HG02623 (cell line): ENCODE data around the gene SLC38A10.

Source experiments
- ATAC-seq: cut with Tn5 transposase; IDR thresholded peaks from one replicate; pipeline ENCODE4 v1.9.1; 2021; ENCODE audit warnings: moderate library complexity; ENCODE audit not compliant: unreplicated experiment

The SLC38A10 gene

DNA sequence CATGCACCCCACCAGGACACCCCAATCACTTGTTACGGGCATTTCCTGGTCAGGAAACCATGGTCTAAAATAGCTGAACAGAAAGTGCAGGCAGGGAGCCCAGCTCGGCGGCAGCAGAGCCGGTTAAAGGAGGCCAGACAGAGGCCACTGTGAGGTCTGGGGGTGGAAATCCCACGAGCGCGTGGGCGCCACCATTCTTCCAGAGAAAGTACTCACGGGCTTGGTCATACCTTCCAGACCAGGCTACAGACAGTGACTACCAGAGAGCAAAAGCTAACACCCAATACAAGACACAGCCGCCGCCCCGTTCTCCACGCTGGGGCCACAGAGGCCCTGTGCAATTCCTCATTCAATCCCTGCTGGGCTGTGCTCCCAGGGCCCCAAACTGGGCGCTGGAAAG, 84.2 kb downstream of the SLC38A10 start:
- no peak for ATAC-seq

DNA sequence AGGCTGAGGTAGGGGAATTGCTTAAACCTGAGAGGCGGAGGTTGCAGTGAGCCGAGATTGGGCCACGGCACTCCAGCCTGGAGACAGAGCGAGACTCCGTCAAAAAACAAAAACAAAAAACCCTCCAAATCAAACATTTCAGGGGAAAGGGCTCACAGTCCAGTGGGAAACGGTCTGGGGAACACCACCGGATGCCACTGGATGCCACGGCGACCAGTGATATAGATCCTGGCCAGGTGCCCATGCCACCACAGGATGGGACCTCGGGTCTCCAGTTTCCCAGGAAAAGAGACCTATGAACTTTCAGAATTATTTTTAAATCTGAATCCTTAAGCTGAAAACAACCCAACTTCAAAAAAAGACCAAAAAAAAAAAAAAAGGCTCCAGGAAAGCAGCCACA, 84.6 kb downstream of the SLC38A10 start:
- no peak for ATAC-seq

DNA sequence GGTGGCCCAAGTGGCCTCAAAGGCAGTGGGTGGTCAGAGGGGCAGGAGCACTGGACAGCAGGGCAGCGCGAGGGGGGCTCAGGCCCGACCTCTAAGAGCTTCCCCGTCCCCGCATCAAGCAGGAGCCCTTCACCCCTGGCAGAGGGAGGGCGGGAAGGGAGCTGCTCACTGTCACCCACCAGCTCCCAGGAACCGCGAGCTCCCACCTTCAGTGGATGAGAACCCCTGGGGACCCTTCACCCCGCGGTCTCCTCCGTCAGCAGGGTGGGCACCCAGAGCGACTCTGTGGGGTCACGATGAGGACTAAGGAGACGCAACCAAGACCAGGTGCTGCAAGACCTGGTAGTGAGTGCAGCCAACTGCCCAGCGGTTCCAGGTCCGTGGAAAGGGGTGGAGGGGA, 86.0 kb downstream of the SLC38A10 start:
- ATAC-seq = no peak

DNA sequence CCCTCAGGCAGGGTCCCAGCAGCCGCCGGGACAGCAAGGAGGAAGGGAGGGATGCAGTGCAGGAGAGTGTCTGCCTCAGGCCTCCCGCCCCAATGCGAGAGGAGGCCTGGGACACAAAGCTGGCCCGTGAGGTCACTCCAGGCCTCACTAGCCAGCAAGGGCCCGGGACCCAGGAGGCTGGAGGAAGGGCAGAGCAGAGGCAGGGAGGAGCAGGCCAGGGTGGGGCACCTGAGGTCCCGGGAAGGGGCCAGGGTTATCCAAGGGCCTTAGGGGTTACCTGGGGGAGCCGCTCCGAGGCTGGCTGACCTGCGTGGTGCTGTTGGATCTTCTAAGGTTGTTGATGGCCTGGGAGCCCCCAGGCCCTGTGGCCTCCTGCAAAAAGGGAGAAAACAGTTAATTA, 86.5 kb downstream of the SLC38A10 start:
- ATAC-seq = no peak

DNA sequence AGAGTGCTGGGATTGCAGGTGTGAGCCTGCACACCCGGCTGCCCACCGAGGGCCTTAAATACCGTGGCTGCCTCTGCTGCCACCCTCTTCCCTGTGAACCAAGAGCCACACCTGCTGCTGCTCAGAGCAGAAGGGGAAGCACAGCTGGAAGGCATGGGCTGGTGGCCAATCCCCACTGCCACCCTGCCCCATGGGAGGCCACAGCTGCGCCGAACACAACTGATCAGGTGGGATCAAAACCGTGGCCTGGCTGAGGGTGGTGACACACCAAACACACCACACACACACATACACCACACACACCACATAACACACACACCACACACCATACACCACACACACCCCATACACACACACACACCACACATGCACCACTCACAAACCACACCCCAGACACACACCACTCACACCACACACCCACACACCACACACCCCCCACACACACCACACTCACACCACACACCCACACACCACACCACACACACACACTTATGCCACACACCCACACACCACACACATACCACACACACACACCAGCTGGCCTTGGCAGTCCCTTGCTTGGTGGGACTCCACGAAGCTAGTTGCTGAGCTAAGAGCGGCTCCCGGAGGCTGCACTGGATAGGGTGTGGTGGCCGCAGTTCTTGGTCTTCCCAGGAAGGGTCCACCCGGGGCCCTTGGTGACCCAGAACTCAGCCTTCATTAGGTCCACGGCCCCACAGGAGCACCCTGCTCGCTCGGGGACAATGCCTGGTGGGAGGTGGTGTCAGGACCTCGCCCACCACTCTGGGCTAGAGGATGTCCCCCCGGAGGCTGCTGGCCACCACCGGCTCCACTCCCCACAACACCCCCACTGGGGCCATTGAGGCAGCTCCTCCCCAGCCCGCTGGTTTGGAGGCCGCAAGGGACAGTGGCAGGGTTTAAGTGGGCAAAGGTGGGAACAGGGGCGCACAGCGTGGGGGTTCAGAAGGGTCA, 87.2 kb downstream of the SLC38A10 start:
- ATAC-seq = no peak

DNA sequence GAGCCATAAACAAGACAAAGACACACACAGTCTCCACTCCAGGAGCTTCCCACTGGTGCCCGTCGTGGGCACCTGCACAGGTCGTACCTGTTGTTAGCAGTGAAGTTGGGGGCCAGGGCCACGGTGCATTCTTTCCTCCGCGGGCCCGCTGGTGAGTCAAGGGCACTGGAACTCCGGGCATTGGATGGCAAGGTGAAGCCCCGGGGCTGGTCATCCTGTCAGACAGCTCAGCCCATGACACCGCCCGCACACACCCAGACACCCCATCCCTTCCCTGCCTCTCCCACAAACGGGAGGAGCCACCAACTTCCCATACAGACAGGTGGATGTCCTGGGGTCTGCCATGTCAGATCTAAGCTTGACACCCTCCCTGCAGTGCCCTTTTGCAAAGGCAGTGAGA, 88.5 kb downstream of the SLC38A10 start:
- ATAC-seq = no peak

DNA sequence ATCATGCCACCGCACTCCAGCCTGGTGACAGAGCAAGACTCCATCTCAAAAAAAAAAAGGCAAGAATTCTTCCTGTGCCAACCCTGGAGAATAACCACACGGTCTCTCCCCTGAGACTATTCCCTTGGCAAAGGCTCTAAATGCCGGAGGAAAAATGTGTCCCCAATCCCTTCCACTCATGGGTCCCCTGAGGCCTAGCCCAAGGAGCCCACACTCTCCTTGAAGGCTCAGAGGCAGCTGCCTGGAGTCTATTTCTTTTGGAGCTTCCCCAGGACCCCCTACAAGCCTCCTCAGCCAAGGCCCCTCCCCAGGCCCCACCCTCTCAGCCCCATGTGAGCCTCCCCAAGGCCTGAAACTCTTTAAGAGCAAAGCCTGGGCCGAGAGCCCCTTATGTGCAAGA, 88.9 kb downstream of the SLC38A10 start:
- no peak for ATAC-seq

DNA sequence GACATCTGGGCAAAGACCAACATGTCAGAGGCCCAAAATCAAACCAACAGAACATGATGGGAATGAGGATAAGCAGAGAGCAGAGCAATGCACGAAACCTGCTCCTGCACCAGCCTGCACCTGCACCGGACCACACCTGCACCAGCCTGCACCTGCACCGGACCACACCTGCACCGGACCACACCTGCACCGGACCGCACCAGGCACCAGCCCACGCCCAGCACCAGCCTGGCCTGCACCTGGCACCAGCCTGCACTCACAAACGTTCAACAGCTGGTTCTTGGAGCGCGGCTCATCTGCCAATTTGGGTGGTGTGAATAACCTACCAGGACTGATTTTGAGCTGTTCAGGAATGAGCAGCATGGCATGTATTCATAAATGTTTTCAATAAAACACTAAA, 90.5 kb downstream of the SLC38A10 start:
- no peak for ATAC-seq

DNA sequence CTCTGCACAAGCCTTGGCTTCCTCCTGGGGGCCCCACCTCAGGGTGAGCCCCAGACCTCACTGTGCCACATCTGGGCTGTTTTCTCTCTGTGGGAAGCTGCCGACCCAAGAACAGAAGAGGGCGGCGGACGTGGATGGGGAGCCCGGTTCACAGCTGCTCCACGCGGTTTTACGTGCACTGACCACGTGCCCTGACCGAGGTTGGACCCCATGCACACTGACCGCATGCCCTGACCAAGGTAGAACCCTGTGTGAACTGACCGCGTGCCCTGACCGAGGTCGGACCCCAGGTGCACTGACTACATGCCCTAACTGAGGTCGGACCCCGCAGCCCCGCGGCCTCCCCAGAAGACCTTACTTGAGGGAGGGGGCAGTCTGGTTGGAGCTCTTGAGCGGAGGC, 92.0 kb downstream of the SLC38A10 start:
- ATAC-seq = no peak

DNA sequence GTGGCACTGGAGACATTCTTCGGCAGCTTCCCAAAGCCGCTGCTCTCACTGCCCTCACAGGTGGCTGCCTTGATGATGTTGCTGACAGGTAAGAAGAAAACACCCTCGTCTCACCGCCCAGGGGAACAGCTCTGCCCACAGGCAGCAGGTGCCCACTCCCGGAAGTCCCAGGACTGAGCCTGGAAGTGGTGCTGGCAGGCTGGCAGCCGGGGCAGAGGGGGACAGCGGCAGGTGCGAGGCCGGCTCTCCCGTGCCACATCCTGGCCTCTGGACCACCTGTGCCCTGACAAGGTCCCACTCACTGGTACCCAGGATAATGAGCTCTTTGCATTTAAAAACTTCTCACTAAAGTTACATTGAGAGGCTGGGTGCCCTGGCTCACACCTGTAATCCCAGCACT, 92.8 kb downstream of the SLC38A10 start:
- ATAC-seq = no peak

DNA sequence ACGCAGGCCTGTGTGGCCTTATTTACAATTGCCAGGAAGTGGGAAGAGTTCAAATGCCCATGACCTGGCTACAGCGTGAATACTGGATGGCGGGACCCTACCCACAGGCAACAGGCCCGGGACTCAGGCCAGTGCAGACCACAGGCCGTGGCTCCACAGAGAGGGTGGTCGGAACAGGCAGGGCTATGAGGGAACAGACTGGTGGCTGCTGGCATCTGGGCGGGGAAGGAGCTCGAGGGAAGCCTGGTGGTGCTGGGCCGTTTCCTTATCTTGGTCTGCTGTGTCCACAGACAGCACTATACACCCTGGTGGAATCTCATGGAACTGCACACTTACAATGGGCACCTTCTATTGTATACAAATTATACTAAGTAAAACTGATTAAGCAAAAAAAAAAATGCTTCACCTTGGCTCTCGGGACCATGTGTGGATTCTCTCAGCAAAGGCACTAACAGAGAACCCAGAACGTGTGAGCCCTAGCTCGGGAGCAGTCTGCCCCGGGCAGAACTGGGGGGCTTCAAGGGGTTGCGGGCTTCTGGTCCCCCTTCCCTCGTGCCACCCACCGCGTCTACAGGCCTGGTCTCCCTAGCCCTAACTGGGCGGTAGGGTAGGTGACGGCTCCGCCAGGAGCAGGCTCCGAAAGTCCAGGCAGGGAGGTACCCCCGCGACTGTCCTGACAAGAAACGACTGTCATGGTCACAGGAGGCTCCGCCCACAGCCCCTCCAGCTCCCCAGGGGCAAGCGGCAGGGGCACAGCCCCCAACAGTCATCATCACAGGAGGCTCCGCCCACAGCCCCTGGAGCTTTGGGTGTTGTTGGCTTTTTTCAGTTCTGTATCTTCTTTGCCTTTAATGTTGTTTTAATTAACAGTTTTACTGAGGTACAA, 94.2 kb downstream of the SLC38A10 start:
- ATAC-seq = no peak

DNA sequence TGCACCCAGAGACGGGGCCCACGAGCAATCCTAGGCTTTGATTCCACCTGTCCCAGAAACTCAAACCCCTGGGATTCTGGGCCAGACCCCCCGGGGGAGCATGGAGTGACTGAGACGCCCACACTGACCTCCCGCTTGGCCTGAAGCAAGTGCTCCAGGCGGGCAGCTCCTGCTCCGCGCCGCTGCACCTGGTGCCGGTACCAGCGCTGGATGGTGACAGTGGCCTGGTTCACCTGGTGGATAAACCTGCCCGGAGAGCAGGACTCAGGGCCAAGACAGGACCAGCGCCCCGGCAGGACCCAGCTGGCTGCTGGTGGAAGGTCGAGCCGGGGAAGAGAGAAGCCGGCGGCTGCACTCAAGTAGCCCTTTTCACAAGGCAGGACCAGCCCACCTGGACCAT, 94.9 kb downstream of the SLC38A10 start:
- no peak for ATAC-seq

DNA sequence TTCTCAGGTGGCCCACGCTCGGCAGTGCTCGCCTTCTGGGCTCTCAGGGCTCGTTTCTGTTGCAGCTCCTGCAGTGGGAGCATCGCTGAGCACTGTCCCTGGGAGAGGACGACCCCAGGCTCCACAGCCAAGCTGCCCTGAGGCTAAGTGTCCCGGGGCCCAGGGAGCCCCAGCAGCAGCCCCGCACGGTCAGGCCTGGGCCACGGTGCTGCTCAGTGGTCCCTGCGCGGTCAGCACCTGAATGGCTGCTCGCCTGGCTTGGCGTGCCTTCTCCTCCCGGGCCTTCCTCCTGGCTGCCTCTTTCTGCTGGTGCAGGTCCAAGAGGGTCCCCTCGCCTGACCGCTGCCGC, 95.7 kb downstream of the SLC38A10 start:
- no peak for ATAC-seq

DNA sequence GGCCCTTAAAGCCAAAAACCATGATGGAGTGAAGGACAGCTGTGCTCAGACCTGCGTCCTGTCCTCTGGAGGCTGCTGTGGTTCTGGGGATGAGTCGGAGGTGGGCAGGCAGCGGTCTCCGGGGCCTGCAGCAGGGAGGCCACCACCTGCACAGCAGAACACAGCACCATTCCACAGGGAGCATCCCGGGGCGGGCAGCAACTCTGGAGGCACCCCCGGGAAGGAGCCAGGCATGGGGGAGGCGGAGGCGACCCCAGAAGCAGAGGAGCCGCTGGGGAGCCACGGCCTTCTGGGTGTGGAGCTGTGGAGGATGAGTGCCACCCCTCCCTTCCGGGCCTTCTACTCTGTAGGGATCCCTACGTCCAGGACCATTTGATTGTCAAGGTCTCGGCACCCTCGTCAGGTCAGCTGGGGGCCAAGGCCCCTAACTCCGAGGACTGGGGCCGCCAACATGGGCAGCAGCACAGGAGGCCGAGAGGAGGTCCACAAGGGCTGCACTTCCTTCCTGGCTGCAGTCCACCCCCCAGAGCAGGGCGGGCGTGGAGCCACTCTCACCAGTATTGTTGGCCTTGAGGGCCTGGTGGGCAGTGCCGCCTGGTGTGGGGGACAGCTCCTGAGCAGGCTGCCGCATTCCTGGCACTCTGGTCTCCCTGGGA, 96.2 kb downstream of the SLC38A10 start:
- ATAC-seq = no peak

DNA sequence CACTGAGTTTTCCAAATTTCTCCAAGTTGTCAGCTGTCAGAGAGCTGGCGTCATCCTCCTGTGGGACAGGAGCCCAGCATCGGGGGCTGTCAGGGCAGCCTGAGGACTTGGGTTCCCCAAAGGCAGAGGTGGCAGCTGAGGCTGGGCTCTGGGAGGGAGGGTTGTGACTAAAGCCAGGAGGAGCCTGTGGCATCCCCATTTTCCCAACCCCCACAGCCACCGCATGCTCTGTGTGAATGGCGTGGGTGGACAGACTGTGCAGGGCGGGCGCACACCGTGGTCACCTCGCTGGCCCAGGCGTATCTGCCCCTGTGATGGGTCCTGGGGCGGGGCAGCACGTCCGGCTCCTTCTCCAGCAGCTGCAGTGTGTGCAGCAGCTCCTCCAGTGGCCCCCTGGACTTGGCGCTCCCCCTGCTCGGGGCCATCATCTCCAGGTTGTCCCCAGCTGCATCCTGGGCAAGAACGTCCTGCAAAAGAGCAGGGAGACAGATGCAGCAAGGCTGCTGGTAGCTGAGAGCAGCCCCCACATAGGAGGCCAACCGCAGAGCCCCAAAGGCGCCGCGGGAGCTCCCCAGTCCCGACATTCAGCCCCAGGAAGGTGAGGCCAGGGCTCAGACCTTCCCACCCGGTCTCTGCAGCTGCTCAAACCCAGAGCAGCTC, 97.1 kb downstream of the SLC38A10 start:
- ATAC-seq = no peak

DNA sequence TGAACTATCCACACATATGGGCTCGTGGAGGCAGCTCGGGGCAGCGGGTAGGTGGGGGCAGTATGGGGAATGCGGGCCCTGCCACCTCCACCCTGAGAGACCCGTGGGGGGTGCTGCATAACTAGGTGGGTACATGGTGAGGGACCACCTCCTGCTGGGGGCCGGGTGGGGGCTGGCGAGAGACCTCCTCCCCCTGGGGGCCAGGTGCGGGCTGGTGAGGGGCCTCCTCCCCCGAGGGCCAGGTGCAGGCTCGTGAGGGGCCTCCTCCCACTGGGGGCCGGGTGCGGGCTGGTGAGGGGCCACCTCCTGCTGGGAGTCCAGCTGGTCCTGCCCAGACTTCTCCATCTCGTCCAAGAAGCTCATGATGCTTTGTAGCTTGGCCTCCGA, 97.7 kb downstream of the SLC38A10 start:
- no peak for ATAC-seq

DNA sequence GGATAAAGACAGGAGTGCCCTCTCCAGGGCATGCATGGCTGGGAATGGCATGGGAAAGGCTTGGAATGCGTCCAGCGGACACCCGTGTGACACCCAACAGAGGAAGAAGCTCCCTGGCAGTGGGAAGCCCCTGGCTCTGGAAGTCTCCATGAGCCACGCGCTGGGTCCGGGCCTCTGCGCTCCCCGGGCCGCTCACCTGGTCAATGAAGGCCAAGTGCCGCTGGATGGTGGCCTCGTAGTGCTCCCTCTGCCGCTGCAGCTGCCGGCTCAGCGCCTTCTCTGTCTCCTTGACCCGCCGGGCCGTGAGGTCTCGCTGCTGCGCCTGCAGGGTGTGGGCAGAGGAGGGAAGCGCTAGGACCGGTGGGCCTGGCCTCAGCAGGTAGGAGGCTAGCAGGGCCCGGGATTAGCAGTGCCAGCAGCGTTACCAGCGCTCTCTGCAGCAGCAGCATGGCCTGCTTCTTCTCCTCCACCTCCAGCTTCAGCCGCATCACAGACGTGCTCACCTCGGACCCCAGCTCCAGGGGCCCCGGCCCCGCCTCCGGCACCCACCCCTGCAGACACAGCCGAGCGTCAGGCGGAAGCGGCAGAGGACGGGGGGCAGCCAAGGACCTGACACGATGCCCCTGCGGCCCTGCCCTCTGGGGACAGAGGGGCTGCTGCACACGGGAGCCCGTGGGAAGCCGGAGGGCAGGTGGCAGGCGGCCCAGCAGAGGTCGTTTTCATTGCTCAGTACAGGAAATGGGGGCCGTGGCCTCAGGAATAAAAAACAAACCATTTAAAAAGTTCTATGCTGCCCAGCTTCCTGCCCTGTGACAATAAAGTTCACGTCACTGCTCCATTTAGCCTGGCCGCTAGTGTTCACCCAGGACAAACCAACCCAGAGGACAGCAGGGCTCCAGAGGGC, 98.3 kb downstream of the SLC38A10 start:
- ATAC-seq = no peak

DNA sequence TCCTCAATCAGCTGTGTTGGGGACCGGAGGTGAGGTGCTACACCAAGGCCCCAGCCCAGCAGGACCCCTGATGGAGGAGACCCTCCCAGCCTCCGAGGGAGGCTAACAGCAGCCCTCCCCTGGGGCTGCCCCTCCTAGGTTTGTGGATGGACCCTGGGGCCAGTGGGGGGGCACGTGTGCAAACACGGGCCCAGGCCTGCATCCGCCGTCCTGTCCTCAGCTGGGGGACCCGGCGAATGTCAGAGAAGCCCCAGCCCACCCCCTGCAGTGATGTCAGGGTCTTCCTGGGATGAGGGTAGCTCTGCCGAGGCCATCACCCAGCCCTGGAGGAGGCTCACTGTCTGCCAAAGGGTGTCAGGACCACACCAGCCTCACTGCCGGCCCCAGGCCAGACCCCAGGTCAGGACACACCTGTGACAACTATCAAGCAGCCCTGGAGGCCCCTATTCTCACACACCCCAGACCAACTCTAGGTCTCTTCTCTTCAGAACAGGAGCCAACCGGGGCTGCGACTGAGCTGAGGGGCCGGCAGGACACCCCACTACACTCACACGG, 99.1 kb downstream of the SLC38A10 start:
- no peak for ATAC-seq
